HL-60 (cell line): Measurements from ENCODE around the gene JDP2.

ENCODE experiments used
- GABPA ChIP-seq: IDR thresholded peaks from 2 replicates; pipeline ENCODE4 v1.6.1; 2012; ENCODE audit warnings: low read depth
- POLR2AphosphoS5 ChIP-seq: IDR thresholded peaks from 2 replicates; pipeline ENCODE4 v1.6.1; 2012; ENCODE audit warnings: low read depth
- TF ChIP-seq, protein P1 (sequence below): IDR thresholded peaks from one replicate; pipeline ENCODE4 v1.5.1; 2011; ENCODE audit warnings: low read length, control low read depth, inconsistent platforms; ENCODE audit not compliant: insufficient read depth
- TF ChIP-seq, protein P2 (sequence below): IDR thresholded peaks from 2 replicates; pipeline ENCODE4 v1.6.1; 2012; ENCODE audit warnings: low read depth; ENCODE audit not compliant: insufficient replicate concordance

DNA sequence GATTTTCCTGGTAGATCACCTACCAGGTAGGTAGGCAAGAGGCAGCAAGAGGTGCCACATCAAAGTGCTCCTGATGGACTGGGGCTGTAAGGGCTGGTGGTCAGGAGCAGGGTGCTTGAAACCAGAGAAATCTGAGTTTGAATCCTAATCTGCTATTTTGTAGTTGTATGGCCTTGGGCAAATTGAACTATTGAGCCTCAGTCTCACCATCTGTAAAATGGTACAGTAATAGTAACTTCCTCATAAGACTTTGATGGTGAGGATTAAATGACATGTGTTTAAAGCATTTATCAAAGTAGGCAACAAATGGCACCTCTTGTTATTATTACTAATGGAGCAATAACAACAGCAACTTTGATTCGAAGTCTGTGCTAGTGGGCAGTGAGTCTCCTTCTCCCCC lies 32.0 kb downstream of the JDP2 start:
- TF ChIP-seq, protein P1, sequence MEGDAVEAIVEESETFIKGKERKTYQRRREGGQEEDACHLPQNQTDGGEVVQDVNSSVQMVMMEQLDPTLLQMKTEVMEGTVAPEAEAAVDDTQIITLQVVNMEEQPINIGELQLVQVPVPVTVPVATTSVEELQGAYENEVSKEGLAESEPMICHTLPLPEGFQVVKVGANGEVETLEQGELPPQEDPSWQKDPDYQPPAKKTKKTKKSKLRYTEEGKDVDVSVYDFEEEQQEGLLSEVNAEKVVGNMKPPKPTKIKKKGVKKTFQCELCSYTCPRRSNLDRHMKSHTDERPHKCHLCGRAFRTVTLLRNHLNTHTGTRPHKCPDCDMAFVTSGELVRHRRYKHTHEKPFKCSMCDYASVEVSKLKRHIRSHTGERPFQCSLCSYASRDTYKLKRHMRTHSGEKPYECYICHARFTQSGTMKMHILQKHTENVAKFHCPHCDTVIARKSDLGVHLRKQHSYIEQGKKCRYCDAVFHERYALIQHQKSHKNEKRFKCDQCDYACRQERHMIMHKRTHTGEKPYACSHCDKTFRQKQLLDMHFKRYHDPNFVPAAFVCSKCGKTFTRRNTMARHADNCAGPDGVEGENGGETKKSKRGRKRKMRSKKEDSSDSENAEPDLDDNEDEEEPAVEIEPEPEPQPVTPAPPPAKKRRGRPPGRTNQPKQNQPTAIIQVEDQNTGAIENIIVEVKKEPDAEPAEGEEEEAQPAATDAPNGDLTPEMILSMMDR = no peak
- TF ChIP-seq POLR2AphosphoS5 = no peak
- no peak for TF ChIP-seq GABPA
- TF ChIP-seq, protein P2, sequence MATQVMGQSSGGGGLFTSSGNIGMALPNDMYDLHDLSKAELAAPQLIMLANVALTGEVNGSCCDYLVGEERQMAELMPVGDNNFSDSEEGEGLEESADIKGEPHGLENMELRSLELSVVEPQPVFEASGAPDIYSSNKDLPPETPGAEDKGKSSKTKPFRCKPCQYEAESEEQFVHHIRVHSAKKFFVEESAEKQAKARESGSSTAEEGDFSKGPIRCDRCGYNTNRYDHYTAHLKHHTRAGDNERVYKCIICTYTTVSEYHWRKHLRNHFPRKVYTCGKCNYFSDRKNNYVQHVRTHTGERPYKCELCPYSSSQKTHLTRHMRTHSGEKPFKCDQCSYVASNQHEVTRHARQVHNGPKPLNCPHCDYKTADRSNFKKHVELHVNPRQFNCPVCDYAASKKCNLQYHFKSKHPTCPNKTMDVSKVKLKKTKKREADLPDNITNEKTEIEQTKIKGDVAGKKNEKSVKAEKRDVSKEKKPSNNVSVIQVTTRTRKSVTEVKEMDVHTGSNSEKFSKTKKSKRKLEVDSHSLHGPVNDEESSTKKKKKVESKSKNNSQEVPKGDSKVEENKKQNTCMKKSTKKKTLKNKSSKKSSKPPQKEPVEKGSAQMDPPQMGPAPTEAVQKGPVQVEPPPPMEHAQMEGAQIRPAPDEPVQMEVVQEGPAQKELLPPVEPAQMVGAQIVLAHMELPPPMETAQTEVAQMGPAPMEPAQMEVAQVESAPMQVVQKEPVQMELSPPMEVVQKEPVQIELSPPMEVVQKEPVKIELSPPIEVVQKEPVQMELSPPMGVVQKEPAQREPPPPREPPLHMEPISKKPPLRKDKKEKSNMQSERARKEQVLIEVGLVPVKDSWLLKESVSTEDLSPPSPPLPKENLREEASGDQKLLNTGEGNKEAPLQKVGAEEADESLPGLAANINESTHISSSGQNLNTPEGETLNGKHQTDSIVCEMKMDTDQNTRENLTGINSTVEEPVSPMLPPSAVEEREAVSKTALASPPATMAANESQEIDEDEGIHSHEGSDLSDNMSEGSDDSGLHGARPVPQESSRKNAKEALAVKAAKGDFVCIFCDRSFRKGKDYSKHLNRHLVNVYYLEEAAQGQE = no peak
